B cell (primary cell): ENCODE results near the gene MPST. TPM values are rescaled to one million over a fixed set of nuclear protein-coding genes. Genes with fewer than 3 reads are reported as not detected.

Source experiments
- ATAC-seq: fragments of 200-7000 bp; cut with Tn5 transposase; one replicate; pipeline ENCODE4 v1.10.0; 2021; ENCODE audit warnings: low read depth, mild to moderate bottlenecking, moderate number of reproducible peaks, moderate library complexity
- CTCF ChIA-PET: fragments of 350-600 bp; sonication (Branson Sonifier 250); formaldehyde crosslinking; loops from one replicate; lab custom pipeline; 2021; ENCODE audit warnings: antibody characterized with exemption, inconsistent platforms; lab: Charles Lee
- POLR2A ChIA-PET: fragments of 350-600 bp; sonication (Branson Sonifier 250); formaldehyde crosslinking; loops from one replicate; lab custom pipeline; 2021; ENCODE audit warnings: antibody characterized with exemption; lab: Charles Lee
- DNase-seq: peaks from one replicate; pipeline ENCODE4 v3.0.0; 2013
- H2AFZ ChIP-seq: 2 replicates; pipeline ENCODE4 v1.6.1; 2012; ENCODE audit warnings: mild to moderate bottlenecking, low read depth, low read length; ENCODE audit not compliant: insufficient read depth, poor library complexity, severe bottlenecking
- H3K27ac ChIP-seq, 2 donors: 1 replicate in 1 of 2; 2 replicates in 1 of 2; pipeline ENCODE4 v1.5.1; 2012 to 2013; ENCODE audit warnings: low read length in 2 of 2, mild to moderate bottlenecking in 2 of 2, moderate library complexity in 1 of 2
- H3K27me3 ChIP-seq, 4 experiments: fragments of 200-600 bp in 1 of 4; sonication (generic) in 1 of 4; replicated peaks in 1 of 4; 1 replicate in 2 of 4; 2 replicates in 2 of 4; pipeline versions ENCODE4 v1.6.1 to v1.7.0; 2013 to 2016; ENCODE audit warnings: low read length in 3 of 4, mild to moderate bottlenecking in 2 of 4, mixed read lengths in 1 of 4, moderate library complexity in 1 of 4; ENCODE audit not compliant: insufficient read depth in 4 of 4, control insufficient read depth in 3 of 4; ENCODE audit errors: control extremely low read depth in 1 of 4
- H3K36me3 ChIP-seq, 2 experiments: replicated peaks in 1 of 2; 1 replicate in 1 of 2; 2 replicates in 1 of 2; pipeline versions ENCODE4 v1.6.1 to v1.7.1; 2013; ENCODE audit warnings: low read length in 1 of 2; ENCODE audit not compliant: insufficient read depth in 2 of 2, control insufficient read depth in 1 of 2; ENCODE audit errors: control extremely low read depth in 1 of 2, extremely low read depth in 1 of 2
- H3K4me1 ChIP-seq, 2 donors: fragments of 200-600 bp in 1 of 2; sonication (generic) in 1 of 2; 1 replicate in 1 of 2; 2 replicates in 1 of 2; pipeline versions ENCODE4 v1.5.1 to v1.6.1; 2013 to 2017; ENCODE audit warnings: low read length in 2 of 2; ENCODE audit not compliant: control insufficient read depth in 2 of 2, insufficient read depth in 2 of 2
- H3K4me2 ChIP-seq: replicated peaks from 2 replicates; pipeline ENCODE3; 2012; ENCODE audit warnings: mild to moderate bottlenecking, low read depth, low read length; ENCODE audit not compliant: poor library complexity, severe bottlenecking
- H3K4me3 ChIP-seq, 5 experiments: fragments of 200-600 bp in 1 of 5; sonication (generic) in 1 of 5; 1 replicate in 3 of 5; 2 replicates in 2 of 5; pipeline versions ENCODE4 v1.5.1 to v1.7.0; 2011 to 2016; ENCODE audit warnings: low read length in 4 of 5, mild to moderate bottlenecking in 4 of 5, low read depth in 2 of 5, control low read depth in 1 of 5, moderate library complexity in 1 of 5; ENCODE audit not compliant: insufficient read depth in 1 of 5; ENCODE audit errors: control extremely low read depth in 1 of 5, extremely low read depth in 1 of 5
- H3K79me2 ChIP-seq: fragments of 200-600 bp; sonication (generic); one replicate; pipeline ENCODE4 v1.6.0; 2016; ENCODE audit warnings: low read length; ENCODE audit not compliant: control insufficient read depth, insufficient read depth
- H3K9ac ChIP-seq: fragments of 200-600 bp; sonication (generic); 2 replicates; pipeline ENCODE4 v1.6.1; 2017; ENCODE audit warnings: mild to moderate bottlenecking, low read length, moderate library complexity
- H3K9me3 ChIP-seq, 3 donors: one replicate each; pipeline versions ENCODE4 v1.6.1 to v1.7.1; 2013; ENCODE audit warnings: low read length in 2 of 3; ENCODE audit not compliant: control insufficient read depth in 2 of 3, insufficient read depth in 1 of 3; ENCODE audit errors: control extremely low read depth in 1 of 3
- H4K20me1 ChIP-seq: 2 replicates; pipeline ENCODE4 v1.6.0; 2012; ENCODE audit warnings: mild to moderate bottlenecking, low read length; ENCODE audit not compliant: insufficient read depth, control insufficient read depth, poor library complexity, severe bottlenecking
- H3K27ac Mint-ChIP-seq: one replicate; pipeline ENCODE4 v1.8.0; 2021; ENCODE audit warnings: mixed read lengths
- H3K27me3 Mint-ChIP-seq: one replicate; pipeline ENCODE4 v1.8.0; 2021; ENCODE audit warnings: mixed read lengths
- H3K4me1 Mint-ChIP-seq: one replicate; pipeline ENCODE4 v1.8.0; 2021; ENCODE audit warnings: mixed read lengths
- H3K4me3 Mint-ChIP-seq: one replicate; pipeline ENCODE4 v1.8.0; 2021; ENCODE audit warnings: mixed read lengths
- H3K9me3 Mint-ChIP-seq: one replicate; pipeline ENCODE4 v1.8.0; 2022; ENCODE audit warnings: mixed read lengths; ENCODE audit not compliant: insufficient read depth
- CTCF ChIP-seq: fragments of 200-600 bp; IDR thresholded peaks from one replicate; pipeline ENCODE4 v1.8.0; 2022; ENCODE audit warnings: antibody characterized with exemption, mild to moderate bottlenecking
- EZH2 ChIP-seq: IDR thresholded peaks from 2 replicates; pipeline ENCODE4 v1.6.1; 2012; ENCODE audit warnings: borderline replicate concordance, low read depth, mild to moderate bottlenecking, moderate library complexity, low read length; ENCODE audit not compliant: insufficient read depth, poor library complexity, severe bottlenecking
- WGBS: methylation state at CpG from one replicate; pipeline ENCODE4 v1.1.5; 2013; ENCODE audit warnings: missing lambda C conversion rate; ENCODE audit not compliant: insufficient coverage; 5-methylcytosine and 5-hydroxymethylcytosine counted together
- intact Hi-C: fragments of 100-400 bp; cut with micrococcal nuclease; formaldehyde crosslinking; loops from one replicate; pipeline ENCODE4 v1.10.0; 2022
- polyA plus RNA-seq: library from polyadenylated mRNA; depleted of rRNA; stranded (reverse); fragments of >200 nt; gene quantifications from 2 replicates; pipeline ENCODE4 v1.2.3, GENCODE V29; 2012
- total RNA-seq, 2 donors: library from RNA; stranded (reverse); fragments of 120-200 nt in 1 of 2; gene quantifications; 1 replicate in 1 of 2; 2 replicates in 1 of 2; pipeline versions ENCODE4 v1.2.3 to v1.2.4, GENCODE V29; 2013 to 2022

Gene MPST
- total and polyA plus RNA-seq, 2 donors (not counting 1 experiment from before 2014, with no cell fraction given) = 11.2 to 17.7 TPM

- Histone ChIP-seq H3K4me3 (no peak overlapping the region), H3K9ac (no peak overlapping the region), H3K27me3 (no peaks in the 10 kb centered on the region), H3K27ac (no peak overlapping the region), H3K4me1 (peaks cover 9 to 14% of the 10 kb centered on the region in 2 donors), H3K4me2 (no peak overlapping the region), H3K36me3 (no peaks in the 10 kb centered on the region), H2AFZ (no peak overlapping the region), H4K20me1 (no peaks in the 10 kb centered on the region), H3K79me2 (no peaks in the 10 kb centered on the region), H3K9me3 (no peaks in the 10 kb centered on the region)
- Mint-ChIP-seq H3K4me3 (no peak overlapping the region), H3K4me1 (peaks cover 15% of the 10 kb centered on the region), H3K9me3 (no peaks in the 10 kb centered on the region), H3K27ac (no peak overlapping the region), H3K27me3 (peaks cover 16% of the 10 kb centered on the region)
- DNase-seq = no peak
- no peak for TF ChIP-seq CTCF
- no peak for TF ChIP-seq EZH2
- ATAC-seq = no peak
- ChIA-PET POLR2A (interaction anchor here (0.6 kb wide), 1 partner anchor 512 kb away, joined by 9 read pairs; no protein-coding TSS in a partner anchor), CTCF (interaction anchor here (0.6 to 2.2 kb wide), 12 partner anchors 8 to 524 kb away, joined by 3 to 10 read pairs (median 3); partner anchors contain the start of genes IL2RB and KCTD17)
- WGBS = 96% methylated on average over 4 of the region's 7 CpGs
- intact Hi-C loops = loop anchor here (5.0 to 10.0 kb wide), 2 partner anchors 189 to 496 kb away; no protein-coding TSS in a partner anchor
These were observed 23.8 kb downstream of the MPST start for GRCh38 chr22:37043209-37043827.
